SH-SY5Y (cell line): ENCODE results near the gene PTPRD.

Source experiments
- GATA2 ChIP-seq: IDR thresholded peaks from 2 replicates; pipeline ENCODE4 v1.6.1; 2011; ENCODE audit warnings: mild to moderate bottlenecking, low read depth, low read length
- GATA3 ChIP-seq: IDR thresholded peaks from 2 replicates; pipeline ENCODE4 v1.6.1; 2011; ENCODE audit warnings: low read depth, mild to moderate bottlenecking, low read length, moderate library complexity

DNA sequence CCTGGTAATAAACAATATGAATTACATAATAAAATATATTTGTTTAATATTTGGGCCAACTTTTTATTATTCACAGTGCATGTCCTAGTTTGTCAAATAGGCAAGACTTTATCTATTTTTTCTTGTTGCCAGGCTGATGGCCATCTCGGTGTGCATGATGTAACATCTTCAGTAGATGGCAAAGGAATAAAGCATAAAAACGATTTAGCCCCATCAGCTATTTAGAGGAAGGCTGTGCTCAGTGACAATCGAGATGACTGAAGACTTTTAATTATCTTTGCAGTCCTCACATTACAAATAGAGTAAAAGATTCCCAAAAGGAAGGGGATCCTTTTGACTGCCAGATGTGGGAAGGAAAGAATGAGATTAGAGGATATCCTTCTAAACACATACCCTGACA, 358.5 kb downstream of the PTPRD start:
- TF ChIP-seq GATA2: no peak
- TF ChIP-seq GATA3: no peak
